SH-SY5Y (cell line): Measurements from ENCODE around the gene OPN4.

Experiments
- GATA2 ChIP-seq: IDR thresholded peaks from 2 replicates; pipeline ENCODE4 v1.6.1; 2011; ENCODE audit warnings: mild to moderate bottlenecking, low read depth, low read length
- GATA3 ChIP-seq: IDR thresholded peaks from 2 replicates; pipeline ENCODE4 v1.6.1; 2011; ENCODE audit warnings: low read depth, mild to moderate bottlenecking, low read length, moderate library complexity

DNA sequence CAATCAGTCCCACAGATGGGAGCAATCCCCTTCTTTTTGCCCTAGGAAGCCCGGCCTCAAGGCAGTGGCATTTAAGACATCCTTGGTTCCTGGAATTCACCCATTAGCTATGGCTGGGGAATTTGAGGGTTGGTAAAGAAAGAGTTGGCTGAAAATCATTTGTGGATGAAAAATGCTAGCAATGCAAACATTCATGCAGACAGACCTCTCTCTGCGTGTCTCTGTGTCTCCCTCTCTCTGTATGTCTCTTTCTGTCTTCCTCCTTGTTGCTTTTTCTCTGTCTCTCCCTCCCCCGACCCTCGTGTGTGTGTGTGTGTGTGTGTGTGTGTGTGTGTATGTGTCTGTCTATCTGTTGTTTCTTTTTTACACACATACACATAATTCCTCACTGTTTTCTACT is 33.4 kb downstream of the OPN4 start:
- no peak for TF ChIP-seq GATA2
- TF ChIP-seq GATA3 = no peak
